H1 (cell line): ENCODE measurements around the gene INPP4B. TPM values are rescaled to one million over a fixed set of nuclear protein-coding genes. Genes with fewer than 3 reads are reported as not detected.

Experiments
- CTCF ChIA-PET: fragments of 300-600 bp; sonication (Branson Sonifier 250); formaldehyde crosslinking; loops from one replicate; lab custom pipeline; 2021; ENCODE audit not compliant: partially characterized antibody; lab: Charles Lee
- POLR2A ChIA-PET: fragments of 300-600 bp; sonication (Branson Sonifier 250); formaldehyde crosslinking; loops from one replicate; lab custom pipeline; 2021; ENCODE audit warnings: inconsistent platforms; ENCODE audit not compliant: partially characterized antibody; lab: Charles Lee
- DNase-seq, 2 experiments: peaks; one replicate each; pipeline versions ENCODE4 v3.0.0 to v3.0.0-alpha.2; 2010 to 2022; ENCODE audit warnings: low spot score in 2 of 2, low read depth in 1 of 2, mixed read lengths in 1 of 2
- FAIRE-seq: peaks from 2 replicates; lab custom pipeline; 2011; peaks lifted over from hg19 to GRCh38; lab: Jason Lieb, UNC
- H2AFZ ChIP-seq: 2 replicates; pipeline ENCODE4 v1.8.1; 2012; ENCODE audit warnings: low read length, inconsistent platforms
- H2AK5ac ChIP-seq: 2 replicates; pipeline ENCODE4 v1.6.1; 2013; ENCODE audit warnings: low read depth, low read length
- H2BK120ac ChIP-seq: replicated peaks from 2 replicates; pipeline ENCODE3; 2013; ENCODE audit warnings: low read depth, low read length, inconsistent platforms
- H2BK12ac ChIP-seq: 2 replicates; pipeline ENCODE4 v1.6.1; 2013; ENCODE audit warnings: low read depth, low read length
- H2BK15ac ChIP-seq: 2 replicates; pipeline ENCODE4 v1.6.1; 2013; ENCODE audit warnings: low read length
- H2BK20ac ChIP-seq: 2 replicates; pipeline ENCODE4 v1.6.1; 2013; ENCODE audit warnings: low read length
- H2BK5ac ChIP-seq: 2 replicates; pipeline ENCODE4 v1.6.1; 2013; ENCODE audit warnings: low read depth, low read length
- H3K14ac ChIP-seq: 2 replicates; pipeline ENCODE4 v1.6.1; 2013; ENCODE audit warnings: inconsistent platforms; ENCODE audit not compliant: insufficient read length
- H3K18ac ChIP-seq: 2 replicates; pipeline ENCODE4 v1.6.1; 2013; ENCODE audit warnings: low read length; ENCODE audit errors: extremely low read depth
- H3K23ac ChIP-seq: 2 replicates; pipeline ENCODE4 v1.6.1; 2013; ENCODE audit warnings: inconsistent platforms; ENCODE audit not compliant: insufficient read length
- H3K23me2 ChIP-seq: 2 replicates; pipeline ENCODE4 v1.6.1; 2013; ENCODE audit warnings: low read depth, low read length
- H3K27ac ChIP-seq: 2 replicates; pipeline ENCODE4 v1.6.1; 2011; ENCODE audit warnings: low read depth, low read length, inconsistent platforms
- H3K27me3 ChIP-seq, 4 experiments: replicated peaks in 1 of 4; 1 replicate in 1 of 4; 2 replicates in 3 of 4; pipeline versions ENCODE4 v1.6.1 to v1.8.1; 2011 to 2013; ENCODE audit warnings: low read length in 3 of 4, mild to moderate bottlenecking in 3 of 4, inconsistent platforms in 2 of 4, mixed read lengths in 2 of 4, moderate library complexity in 1 of 4; ENCODE audit not compliant: control insufficient read depth in 3 of 4, insufficient read depth in 3 of 4; ENCODE audit errors: extremely low read depth in 1 of 4
- H3K36me3 ChIP-seq, 4 experiments: 2 replicates each; pipeline versions ENCODE4 v1.6.1 to v1.8.1; 2011 to 2013; ENCODE audit warnings: mild to moderate bottlenecking in 4 of 4, low read length in 3 of 4, moderate library complexity in 2 of 4, control low read depth in 1 of 4, inconsistent platforms in 1 of 4; ENCODE audit not compliant: insufficient read depth in 4 of 4, control insufficient read depth in 2 of 4
- H3K4ac ChIP-seq: replicated peaks from 2 replicates; pipeline ENCODE3; 2013; ENCODE audit warnings: low read length, low read depth, mixed read lengths, inconsistent platforms; ENCODE audit not compliant: insufficient read length
- H3K4me1 ChIP-seq, 4 experiments: replicated peaks in 1 of 4; 1 replicate in 1 of 4; 2 replicates in 3 of 4; pipeline versions ENCODE4 v1.6.1 to v1.8.1; 2011 to 2013; ENCODE audit warnings: low read length in 3 of 4, inconsistent platforms in 2 of 4, mixed read lengths in 1 of 4; ENCODE audit not compliant: insufficient read depth in 4 of 4, control insufficient read depth in 3 of 4
- H3K4me2 ChIP-seq, 2 experiments: 2 replicates each; pipeline versions ENCODE4 v1.6.1 to v1.8.1; 2011 to 2013; ENCODE audit warnings: low read depth in 2 of 2, low read length in 2 of 2, control low read depth in 1 of 2, inconsistent platforms in 1 of 2, mild to moderate bottlenecking in 1 of 2; ENCODE audit not compliant: insufficient read depth in 1 of 2
- H3K4me3 ChIP-seq, 4 experiments: fragments of 200-600, 300-600 bp in 1 of 4; sonication (generic), shearing (Covaris generic), sonication (Bioruptor Twin) in 1 of 4; 2 replicates each; pipeline versions ENCODE4 v1.5.1 to v1.8.1; 2011 to 2016; ENCODE audit warnings: low read length in 4 of 4, low read depth in 3 of 4, control low read depth in 2 of 4, inconsistent platforms in 2 of 4, mild to moderate bottlenecking in 2 of 4, mixed read lengths in 1 of 4, moderate library complexity in 1 of 4; ENCODE audit not compliant: insufficient read depth in 2 of 4; ENCODE audit errors: extremely low read depth in 1 of 4
- H3K56ac ChIP-seq: replicated peaks from 2 replicates; pipeline ENCODE3; 2013; ENCODE audit warnings: low read depth, mild to moderate bottlenecking, mixed read lengths, low read length, inconsistent platforms; ENCODE audit not compliant: insufficient read length
- H3K79me1 ChIP-seq: 2 replicates; pipeline ENCODE4 v1.6.1; 2013; ENCODE audit warnings: low read depth, low read length, control low read depth
- H3K79me2 ChIP-seq, 2 experiments: 2 replicates each; pipeline versions ENCODE4 v1.6.1 to v1.8.1; 2012 to 2013; ENCODE audit warnings: low read length in 2 of 2, mild to moderate bottlenecking in 2 of 2, inconsistent platforms in 1 of 2; ENCODE audit not compliant: insufficient read depth in 2 of 2, control insufficient read depth in 1 of 2
- H3K9ac ChIP-seq, 4 experiments: replicated peaks in 1 of 4; 1 replicate in 1 of 4; 2 replicates in 3 of 4; pipeline versions ENCODE4 v1.6.1 to v1.8.1; 2011 to 2013; ENCODE audit warnings: low read depth in 3 of 4, low read length in 3 of 4, control low read depth in 2 of 4, mild to moderate bottlenecking in 2 of 4, moderate library complexity in 2 of 4, inconsistent platforms in 1 of 4; ENCODE audit errors: extremely low read depth in 1 of 4
- H3K9me3 ChIP-seq, 2 experiments: 2 replicates each; pipeline versions ENCODE4 v1.6.1 to v1.8.1; 2012 to 2013; ENCODE audit warnings: mild to moderate bottlenecking in 2 of 2, moderate library complexity in 2 of 2, control low read depth in 1 of 2, inconsistent platforms in 1 of 2, low read depth in 1 of 2, low read length in 1 of 2, mixed read lengths in 1 of 2; ENCODE audit not compliant: insufficient read depth in 2 of 2
- H4K20me1 ChIP-seq, 2 experiments: replicated peaks in 1 of 2; 2 replicates each; pipeline versions ENCODE3 to v1.8.1; 2011 to 2013; ENCODE audit warnings: inconsistent platforms in 2 of 2, low read length in 2 of 2, mild to moderate bottlenecking in 1 of 2; ENCODE audit not compliant: insufficient read depth in 2 of 2, control insufficient read depth in 1 of 2
- H4K5ac ChIP-seq: 2 replicates; pipeline ENCODE4 v1.6.1; 2013; ENCODE audit warnings: low read length, low read depth, mixed read lengths, inconsistent platforms; ENCODE audit not compliant: insufficient read length
- H4K8ac ChIP-seq: 2 replicates; pipeline ENCODE4 v1.8.0; 2013; ENCODE audit warnings: mild to moderate bottlenecking, moderate library complexity, low read length, inconsistent platforms; ENCODE audit not compliant: insufficient read depth; ENCODE audit errors: extremely low read depth
- H4K91ac ChIP-seq: replicated peaks from 2 replicates; pipeline ENCODE3; 2013; ENCODE audit warnings: low read length, mixed read lengths, inconsistent platforms; ENCODE audit not compliant: insufficient read length
- CEBPB ChIP-seq: IDR thresholded peaks from 2 replicates; pipeline ENCODE4 v1.6.1; 2012; ENCODE audit warnings: low read depth, low read length
- CREB1 ChIP-seq: IDR thresholded peaks from 2 replicates; pipeline ENCODE4 v1.6.1; 2012; ENCODE audit warnings: inconsistent platforms
- JUN ChIP-seq: IDR thresholded peaks from 2 replicates; pipeline ENCODE4 v1.6.1; 2011; ENCODE audit warnings: low read depth, mild to moderate bottlenecking, improper control_type of control experiment, low read length
- WGBS, 2 experiments: shearing (Covaris generic) in 1 of 2; methylation state at CpG; one replicate each; pipeline versions ENCODE4 v1.1.6 to v1.1.7; 2013 to 2015; ENCODE audit warnings: low lambda C conversion rate in 2 of 2, mixed read lengths in 2 of 2, inconsistent platforms in 1 of 2, low coverage in 1 of 2, missing lambda C conversion rate in 1 of 2; ENCODE audit not compliant: insufficient replicate concordance in 2 of 2, insufficient coverage in 1 of 2, insufficient read length in 1 of 2; ENCODE audit errors: extremely low coverage in 1 of 2, missing lambda C conversion rate in 1 of 2; 5-methylcytosine and 5-hydroxymethylcytosine counted together
- polyA plus RNA-seq, 7 experiments: library from polyadenylated mRNA; depleted of rRNA in 3 of 7; stranded (reverse) in 5 of 7; unstranded in 2 of 7; fragments of >200 nt in 5 of 7; fragments of 200-250 nt in 2 of 7; gene quantifications; 1 replicate in 5 of 7; 2 replicates in 1 of 7; 4 replicates in 1 of 7; pipeline versions ENCODE4 v1.2.1 to v1.2.3, GENCODE V29; 2011 to 2013; ENCODE audit warnings: missing spikeins in 2 of 7, mixed read lengths in 2 of 7
- total RNA-seq: library from RNA; stranded (reverse); fragmentation: NEBNext Ultra II Directional; extraction: Animal tissue kit (Norgen Biotek cat#: 25700); gene quantifications from 2 replicates; pipeline ENCODE4 v1.2.1, GENCODE V29; 2021
- TF ChIP-seq, protein P1 (sequence below), 3 experiments: IDR thresholded peaks; 1 replicate in 2 of 3; 2 replicates in 1 of 3; pipeline versions ENCODE4 v1.5.1 to v1.6.1; 2011; ENCODE audit warnings: low read length in 3 of 3, mild to moderate bottlenecking in 3 of 3, inconsistent platforms in 2 of 3, low read depth in 1 of 3, moderate library complexity in 1 of 3; ENCODE audit not compliant: insufficient read depth in 1 of 3; ENCODE audit errors: control extremely low read depth in 1 of 3
- TF ChIP-seq, protein P2 (sequence below): IDR thresholded peaks from 2 replicates; pipeline ENCODE4 v1.6.1; 2012; ENCODE audit warnings: inconsistent platforms

Gene INPP4B
- total and polyA plus RNA-seq, 2 of the 8 experiments (the other 6 are each of a cell fraction or from before 2014, with no cell fraction given), result 0.11 to 0.54 TPM

DNA sequence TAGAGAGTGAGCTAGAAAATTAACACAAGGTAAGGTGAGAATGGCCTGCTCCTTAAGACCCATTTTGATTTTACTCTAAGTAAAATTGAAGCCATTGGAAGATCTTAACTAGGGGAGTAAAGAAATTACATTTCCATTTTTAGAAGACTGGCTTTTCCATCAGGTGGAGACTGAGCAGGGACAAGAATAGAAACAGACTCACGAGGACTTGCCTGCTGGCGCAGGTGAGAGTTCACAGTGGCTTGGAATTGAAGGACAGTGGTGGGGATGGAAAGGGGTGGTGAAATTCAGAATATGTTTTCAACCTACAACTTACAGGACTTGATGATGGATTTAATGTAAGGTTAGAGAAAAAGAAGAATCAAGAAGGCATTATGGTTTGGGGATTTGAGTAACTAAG, 427.4 kb downstream of the INPP4B start:
- no peak for FAIRE-seq
- WGBS, 2 experiments, result 90% methylated on average over 2 of the region's 2 CpGs; no CpG with 5 or more reads in 1 of the 2 experiments
- CTCF ChIA-PET, result no interaction called here

More for the DNA sequence above, 427.4 kb downstream of the INPP4B start:
- TF ChIP-seq, protein P1, sequence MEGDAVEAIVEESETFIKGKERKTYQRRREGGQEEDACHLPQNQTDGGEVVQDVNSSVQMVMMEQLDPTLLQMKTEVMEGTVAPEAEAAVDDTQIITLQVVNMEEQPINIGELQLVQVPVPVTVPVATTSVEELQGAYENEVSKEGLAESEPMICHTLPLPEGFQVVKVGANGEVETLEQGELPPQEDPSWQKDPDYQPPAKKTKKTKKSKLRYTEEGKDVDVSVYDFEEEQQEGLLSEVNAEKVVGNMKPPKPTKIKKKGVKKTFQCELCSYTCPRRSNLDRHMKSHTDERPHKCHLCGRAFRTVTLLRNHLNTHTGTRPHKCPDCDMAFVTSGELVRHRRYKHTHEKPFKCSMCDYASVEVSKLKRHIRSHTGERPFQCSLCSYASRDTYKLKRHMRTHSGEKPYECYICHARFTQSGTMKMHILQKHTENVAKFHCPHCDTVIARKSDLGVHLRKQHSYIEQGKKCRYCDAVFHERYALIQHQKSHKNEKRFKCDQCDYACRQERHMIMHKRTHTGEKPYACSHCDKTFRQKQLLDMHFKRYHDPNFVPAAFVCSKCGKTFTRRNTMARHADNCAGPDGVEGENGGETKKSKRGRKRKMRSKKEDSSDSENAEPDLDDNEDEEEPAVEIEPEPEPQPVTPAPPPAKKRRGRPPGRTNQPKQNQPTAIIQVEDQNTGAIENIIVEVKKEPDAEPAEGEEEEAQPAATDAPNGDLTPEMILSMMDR (IDR thresholded peaks at IDR 0.05; ENCODE audit: control extremely low read depth in 1 of 3, insufficient read depth in 1 of 3, low read depth in 1 of 3, low read length in 3 of 3), result no peak
- no peak for TF ChIP-seq CREB1
- TF ChIP-seq, protein P2, sequence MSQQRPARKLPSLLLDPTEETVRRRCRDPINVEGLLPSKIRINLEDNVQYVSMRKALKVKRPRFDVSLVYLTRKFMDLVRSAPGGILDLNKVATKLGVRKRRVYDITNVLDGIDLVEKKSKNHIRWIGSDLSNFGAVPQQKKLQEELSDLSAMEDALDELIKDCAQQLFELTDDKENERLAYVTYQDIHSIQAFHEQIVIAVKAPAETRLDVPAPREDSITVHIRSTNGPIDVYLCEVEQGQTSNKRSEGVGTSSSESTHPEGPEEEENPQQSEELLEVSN, result no peak
- TF ChIP-seq JUN, result no peak
- TF ChIP-seq CEBPB, result no peak
- TF ChIP-seq, all 59 proteins: peak for 0
- no peak overlapping the region for H3K4me3 ChIP-seq
- H2BK20ac ChIP-seq, result no peak overlapping the region
- H2BK15ac ChIP-seq, result no peak overlapping the region
- H3K27me3 ChIP-seq, result no peaks in the 10 kb centered on the region
- H2AK5ac ChIP-seq, result no peak overlapping the region
- H3K27ac ChIP-seq, result no peak overlapping the region
- H4K91ac ChIP-seq, result no peak overlapping the region
- no peaks in the 10 kb centered on the region for H4K20me1 ChIP-seq
- H3K4me2 ChIP-seq, result no peak overlapping the region
- H3K4me1 ChIP-seq, result peaks cover 0 to 4% (median 1%) of the 10 kb centered on the region in 4 experiments; a peak in 2 of 7 replicates
- H3K18ac ChIP-seq, result no peak overlapping the region
- H2BK12ac ChIP-seq, result no peak overlapping the region
- POLR2A ChIA-PET, result no interaction called here
- H3K23me2 ChIP-seq, result no peaks in the 10 kb centered on the region
- no peak overlapping the region for H4K8ac ChIP-seq
- H3K79me2 ChIP-seq, result no peaks in the 10 kb centered on the region
- no peaks in the 10 kb centered on the region for H3K9me3 ChIP-seq
- no peak overlapping the region for H2BK120ac ChIP-seq
- H3K23ac ChIP-seq, result no peak overlapping the region
- H3K56ac ChIP-seq, result no peak overlapping the region
- no peak overlapping the region for H3K9ac ChIP-seq
- DNase-seq, result no peak
- no peak overlapping the region for H2BK5ac ChIP-seq
- no peak overlapping the region for H4K5ac ChIP-seq
- H3K4ac ChIP-seq, result no peak overlapping the region
- no peaks in the 10 kb centered on the region for H3K79me1 ChIP-seq
- no peak overlapping the region for H2AFZ ChIP-seq
- no peaks in the 10 kb centered on the region for H3K36me3 ChIP-seq
- H3K14ac ChIP-seq, result no peak overlapping the region
